HUES6 (cell line): Measurements from ENCODE around the gene TRPV2.

Source experiments
- H3K27ac ChIP-seq: 2 replicates; pipeline ENCODE4 v1.7.0; 2013; ENCODE audit warnings: low read depth, mild to moderate bottlenecking, low read length, inconsistent platforms
- H3K27me3 ChIP-seq: 2 replicates; pipeline ENCODE4 v1.6.1; 2013; ENCODE audit warnings: low read length; ENCODE audit not compliant: control insufficient read depth, insufficient read depth
- H3K36me3 ChIP-seq: 2 replicates; pipeline ENCODE4 v1.6.1; 2013; ENCODE audit warnings: low read length; ENCODE audit not compliant: control insufficient read depth, insufficient read depth
- H3K4me1 ChIP-seq: 2 replicates; pipeline ENCODE4 v1.6.1; 2013; ENCODE audit warnings: low read length; ENCODE audit not compliant: control insufficient read depth, insufficient read depth
- H3K4me3 ChIP-seq: 2 replicates; pipeline ENCODE4 v1.5.1; 2013; ENCODE audit warnings: low read depth, low read length
- H3K9ac ChIP-seq: one replicate; pipeline ENCODE4 v1.6.1; 2013; ENCODE audit warnings: mild to moderate bottlenecking, low read length
- H3K9me3 ChIP-seq: 2 replicates; pipeline ENCODE4 v1.6.1; 2013; ENCODE audit warnings: low read depth, low read length; ENCODE audit not compliant: control insufficient read depth, insufficient read depth

The TRPV2 gene

DNA sequence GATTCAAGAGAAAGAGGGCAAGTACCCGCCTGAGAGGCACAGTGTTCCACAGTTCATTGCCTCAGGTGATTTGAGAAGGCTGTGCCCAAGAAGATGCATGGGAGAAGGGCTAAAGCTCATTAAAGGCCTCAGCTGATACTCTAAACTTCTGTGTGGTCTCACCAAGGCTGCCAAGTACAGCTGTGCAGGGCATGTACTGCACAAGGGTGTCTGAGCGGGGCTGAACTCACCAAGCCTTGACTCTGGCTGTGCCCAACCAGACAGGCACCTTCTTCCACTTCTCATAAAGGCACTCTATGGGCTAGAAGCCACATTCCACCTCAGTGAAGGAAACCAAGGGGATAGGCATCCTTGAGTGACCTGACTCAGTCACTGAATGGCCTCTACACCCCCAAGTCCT is 63.9 kb downstream of the TRPV2 start:
- Histone ChIP-seq H3K36me3 (no peaks in the 10 kb centered on the region), H3K4me1 (peaks cover 25% of the 10 kb centered on the region), H3K4me3 (no peak overlapping the region), H3K9me3 (no peaks in the 10 kb centered on the region), H3K9ac (no peak overlapping the region), H3K27me3 (no peaks in the 10 kb centered on the region), H3K27ac (no peak overlapping the region)

DNA sequence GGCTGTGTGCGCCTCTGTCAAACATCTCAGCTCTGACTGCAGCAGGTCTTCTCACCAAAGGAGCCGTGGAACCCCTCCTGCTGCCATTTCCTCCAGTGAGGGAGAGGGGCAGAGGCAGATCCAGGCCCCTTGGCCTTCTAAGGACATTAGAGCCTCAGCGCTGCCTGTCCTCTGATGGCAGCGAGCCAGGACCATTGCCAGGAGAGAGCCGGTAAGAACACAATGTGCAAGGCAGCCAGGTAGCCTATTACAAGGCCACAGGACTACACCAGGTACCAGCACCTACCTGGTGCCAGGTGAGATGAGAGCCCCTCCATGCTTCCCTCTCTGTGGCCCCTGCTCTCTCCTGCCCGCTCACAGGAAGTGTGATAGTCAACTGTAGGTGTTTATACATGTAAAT is 65.6 kb downstream of the TRPV2 start:
- H3K9ac ChIP-seq: no peak overlapping the region
- no peaks in the 10 kb centered on the region for H3K36me3 ChIP-seq
- H3K27me3 ChIP-seq: no peaks in the 10 kb centered on the region
- H3K9me3 ChIP-seq: no peaks in the 10 kb centered on the region
- H3K4me1 ChIP-seq: peaks cover 40% of the 10 kb centered on the region
- H3K27ac ChIP-seq: no peak overlapping the region
- no peak overlapping the region for H3K4me3 ChIP-seq

GRCh38 chr17:16482253-16482652 is 66.9 kb downstream of the TRPV2 start:
- no peak overlapping the region for H3K4me3 ChIP-seq
- H3K36me3 ChIP-seq: no peaks in the 10 kb centered on the region
- H3K27ac ChIP-seq: no peak overlapping the region
- H3K4me1 ChIP-seq: peaks cover 49% of the 10 kb centered on the region
- H3K27me3 ChIP-seq: no peaks in the 10 kb centered on the region
- H3K9me3 ChIP-seq: no peaks in the 10 kb centered on the region
- H3K9ac ChIP-seq: no peak overlapping the region

DNA sequence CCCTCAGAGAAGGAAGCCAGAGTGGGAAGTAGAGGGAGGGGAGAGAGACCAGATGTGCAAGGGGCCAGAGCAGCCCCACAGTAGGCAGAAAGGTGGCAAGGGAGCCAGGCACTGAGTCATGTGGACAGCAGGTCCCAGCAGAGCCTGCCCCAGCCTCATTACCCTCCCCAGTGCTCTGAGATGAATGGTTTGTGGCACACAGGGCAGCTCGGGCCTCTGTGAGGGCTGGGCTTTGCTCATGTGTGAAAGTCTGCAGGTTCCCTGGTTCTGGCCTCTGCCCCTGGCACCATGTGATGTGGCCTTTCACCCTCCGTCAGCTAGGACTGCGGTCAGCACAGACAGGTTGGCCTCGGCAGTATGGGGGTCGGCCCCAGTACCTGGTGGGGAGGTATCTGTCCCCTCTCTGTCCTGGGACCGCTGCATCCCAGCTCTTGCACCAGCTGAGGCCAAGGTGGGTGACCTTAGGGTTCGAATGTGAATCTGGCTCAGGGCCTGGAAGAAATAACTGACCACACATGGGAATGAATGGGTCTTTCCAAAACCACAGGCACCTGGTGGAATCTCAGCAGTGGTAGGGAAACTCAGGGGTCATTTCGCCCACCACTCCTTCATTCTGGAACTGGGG is 67.8 kb downstream of the TRPV2 start:
- Histone ChIP-seq H3K4me1 (peaks cover 50% of the 10 kb centered on the region), H3K4me3 (no peak overlapping the region), H3K27me3 (no peaks in the 10 kb centered on the region), H3K36me3 (no peaks in the 10 kb centered on the region), H3K9ac (no peak overlapping the region), H3K27ac (no peak overlapping the region), H3K9me3 (no peaks in the 10 kb centered on the region)

- Histone ChIP-seq H3K4me3 (peak overlapping the region; percentile 23; the same call in 1 of the 2 replicates), H3K36me3 (no peaks in the 10 kb centered on the region), H3K27ac (peak overlapping the region; percentile 42), H3K4me1 (peaks cover 64% of the 10 kb centered on the region), H3K9me3 (no peaks in the 10 kb centered on the region), H3K9ac (peak overlapping the region; percentile 53), H3K27me3 (no peaks in the 10 kb centered on the region)
These were observed 69.2 kb downstream of the TRPV2 start for GRCh38 chr17:16484445-16485175.
